GM23338 (cell line): ENCODE measurements around the gene KCNAB1.

Experiments
- CTCF ChIP-seq, 2 experiments: fragments of 200-600 bp in 1 of 2; sonication (generic) in 1 of 2; conservative IDR thresholded peaks; 2 replicates each; pipeline versions ENCODE4 v1.5.1 to v1.6.1; 2016 to 2017; ENCODE audit warnings: antibody characterized with exemption in 2 of 2, low read depth in 2 of 2, mild to moderate bottlenecking in 2 of 2, moderate library complexity in 1 of 2
- EZH2 ChIP-seq: fragments of 200-600 bp; sonication (generic); IDR thresholded peaks from one replicate; pipeline ENCODE4 v1.8.0; 2017; ENCODE audit warnings: antibody characterized with exemption, mild to moderate bottlenecking, low read depth; ENCODE audit not compliant: unreplicated experiment
- EZH2phosphoT487 ChIP-seq: fragments of 200-600 bp; sonication (generic); IDR thresholded peaks from one replicate; pipeline ENCODE4 v1.8.1; 2018; ENCODE audit warnings: antibody characterized with exemption; ENCODE audit not compliant: unreplicated experiment
- POLR2AphosphoS5 ChIP-seq: IDR thresholded peaks from 2 replicates; pipeline ENCODE4 v1.6.1; 2016; ENCODE audit warnings: antibody characterized with exemption, low read depth
- REST ChIP-seq: IDR thresholded peaks from one replicate; pipeline ENCODE4 v1.6.1; 2018; ENCODE audit warnings: antibody characterized with exemption; ENCODE audit not compliant: unreplicated experiment
- STAT1 ChIP-seq: IDR thresholded peaks from one replicate; pipeline ENCODE4 v1.6.1; 2016; ENCODE audit warnings: antibody characterized with exemption; ENCODE audit not compliant: unreplicated experiment

DNA sequence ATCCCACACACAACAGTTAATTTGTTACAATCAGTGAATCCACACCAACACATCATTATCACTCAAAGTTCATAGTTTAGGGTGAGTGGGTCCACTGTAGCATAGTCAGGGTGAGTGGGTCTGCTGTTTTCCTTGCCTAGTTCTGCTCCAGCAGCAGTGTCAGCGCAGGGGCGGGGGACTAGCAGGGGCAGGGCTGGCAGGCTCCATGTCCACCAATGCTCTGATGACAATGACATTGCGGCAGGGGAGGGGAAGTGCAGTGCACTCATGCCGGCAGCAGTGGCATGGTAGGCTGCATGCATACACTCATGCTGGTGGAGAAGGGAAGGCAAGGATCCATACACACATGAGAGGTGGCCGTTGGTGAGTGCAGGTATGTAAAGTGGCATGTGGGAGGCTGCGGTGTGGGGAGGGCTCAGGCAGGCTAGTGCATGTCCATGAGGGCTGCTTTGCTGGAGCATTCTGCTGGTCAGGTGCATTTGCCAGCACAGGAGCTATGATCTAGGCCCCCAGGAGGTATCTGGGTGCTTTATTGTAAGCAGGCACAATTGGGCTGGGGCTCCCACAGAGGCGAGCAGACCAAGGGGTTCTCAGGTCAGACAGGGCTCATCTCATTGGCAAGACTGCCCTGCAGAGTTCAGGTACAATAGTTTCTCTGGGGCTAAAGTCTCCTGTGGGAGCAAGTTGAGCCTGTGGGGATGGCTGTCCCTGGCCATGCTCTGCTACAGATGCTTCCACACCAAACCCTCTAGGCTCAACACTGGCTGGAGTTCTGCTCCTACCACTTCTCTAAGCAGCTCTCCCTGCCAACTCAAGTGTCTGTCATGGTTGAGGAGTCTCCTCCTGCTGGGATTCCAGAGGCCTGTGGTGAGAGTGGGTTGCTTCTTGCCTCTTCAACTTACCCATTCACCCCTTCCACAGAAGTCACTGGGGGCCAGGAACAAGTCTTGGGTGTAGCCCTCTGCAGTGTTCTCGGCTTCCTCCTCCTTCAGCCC is 81.3 kb downstream of the KCNAB1 start:
- TF ChIP-seq CTCF (conservative IDR thresholded peaks at IDR 0.05; ENCODE audit: low read depth in 2 of 2) (no peak), EZH2 (no peak), EZH2phosphoT487 (no peak), REST (no peak), POLR2AphosphoS5 (no peak), STAT1 (no peak)
